ENCODE results near the gene SPTBN2.

DNA sequence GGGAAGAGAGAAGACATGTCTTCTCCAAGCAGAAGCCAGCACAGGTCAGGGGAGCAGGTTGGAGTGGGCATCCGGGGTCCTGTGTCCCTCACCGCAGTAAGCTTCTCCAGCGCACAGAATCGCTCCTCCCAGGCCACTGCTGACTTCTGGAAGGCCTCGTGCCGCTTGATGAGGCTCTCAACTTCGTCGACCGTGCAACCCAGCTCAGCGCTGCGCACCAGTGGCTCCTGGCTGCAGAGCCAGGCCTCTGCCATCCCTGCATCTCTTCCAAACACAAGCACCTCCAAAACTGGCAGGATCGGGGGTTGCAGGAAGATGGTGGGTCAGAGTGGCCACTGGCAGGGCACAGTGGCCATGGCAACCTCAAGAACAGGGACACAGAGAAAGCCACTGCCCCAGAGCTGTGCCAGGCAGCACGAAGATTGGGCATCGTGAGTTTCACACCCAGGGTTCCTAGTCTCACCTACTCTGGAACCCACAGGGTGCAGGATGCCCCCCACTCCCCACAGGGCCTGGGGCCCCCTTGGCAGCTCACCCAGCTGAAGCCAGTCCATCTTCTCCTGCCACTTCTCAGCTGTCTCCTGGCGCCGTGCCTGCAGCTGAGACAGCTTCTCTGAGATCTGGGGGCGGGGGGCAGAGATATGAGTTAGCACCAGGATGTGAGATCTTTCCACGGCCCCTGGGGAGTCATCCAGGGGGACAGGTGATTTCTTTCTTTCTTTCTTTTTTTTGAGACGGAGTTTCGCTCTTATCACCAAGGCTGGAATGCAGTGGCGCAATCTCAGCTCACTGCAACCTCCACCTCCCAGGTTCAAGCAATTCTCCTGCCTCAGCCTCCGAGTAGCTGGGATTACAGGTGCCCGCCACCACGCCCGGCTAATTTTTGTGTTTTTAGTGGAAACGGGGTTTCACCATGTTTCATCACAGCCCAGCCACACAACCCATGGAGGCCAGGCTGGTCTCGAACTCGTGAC, 40.2 kb downstream of the SPTBN2 start:
- no peak for TF ChIP-seq POLR2A (IDR thresholded peaks at IDR 0.05; ENCODE audit: control extremely low read depth in 1 of 2, low read depth in 2 of 2, low read length in 2 of 2)
- no peak for TF ChIP-seq POLR2AphosphoS5 (IDR thresholded peaks at IDR 0.05; ENCODE audit: low read depth, low read length)
- TF ChIP-seq, protein P1, sequence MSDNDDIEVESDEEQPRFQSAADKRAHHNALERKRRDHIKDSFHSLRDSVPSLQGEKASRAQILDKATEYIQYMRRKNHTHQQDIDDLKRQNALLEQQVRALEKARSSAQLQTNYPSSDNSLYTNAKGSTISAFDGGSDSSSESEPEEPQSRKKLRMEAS (IDR thresholded peaks at IDR 0.05) = no peak
- no peak for TF ChIP-seq CHD1 (IDR thresholded peaks at IDR 0.05; ENCODE audit: low read depth, low read length)
- TF ChIP-seq, protein P2, sequence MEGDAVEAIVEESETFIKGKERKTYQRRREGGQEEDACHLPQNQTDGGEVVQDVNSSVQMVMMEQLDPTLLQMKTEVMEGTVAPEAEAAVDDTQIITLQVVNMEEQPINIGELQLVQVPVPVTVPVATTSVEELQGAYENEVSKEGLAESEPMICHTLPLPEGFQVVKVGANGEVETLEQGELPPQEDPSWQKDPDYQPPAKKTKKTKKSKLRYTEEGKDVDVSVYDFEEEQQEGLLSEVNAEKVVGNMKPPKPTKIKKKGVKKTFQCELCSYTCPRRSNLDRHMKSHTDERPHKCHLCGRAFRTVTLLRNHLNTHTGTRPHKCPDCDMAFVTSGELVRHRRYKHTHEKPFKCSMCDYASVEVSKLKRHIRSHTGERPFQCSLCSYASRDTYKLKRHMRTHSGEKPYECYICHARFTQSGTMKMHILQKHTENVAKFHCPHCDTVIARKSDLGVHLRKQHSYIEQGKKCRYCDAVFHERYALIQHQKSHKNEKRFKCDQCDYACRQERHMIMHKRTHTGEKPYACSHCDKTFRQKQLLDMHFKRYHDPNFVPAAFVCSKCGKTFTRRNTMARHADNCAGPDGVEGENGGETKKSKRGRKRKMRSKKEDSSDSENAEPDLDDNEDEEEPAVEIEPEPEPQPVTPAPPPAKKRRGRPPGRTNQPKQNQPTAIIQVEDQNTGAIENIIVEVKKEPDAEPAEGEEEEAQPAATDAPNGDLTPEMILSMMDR (IDR thresholded peaks at IDR 0.05; ENCODE audit: control extremely low read depth in 1 of 3, insufficient read depth in 1 of 3, low read depth in 1 of 3, low read length in 3 of 3) = no peak
- TF ChIP-seq SIX5 (IDR thresholded peaks at IDR 0.05; ENCODE audit: low read depth, low read length) = no peak
- no peak for TF ChIP-seq SUZ12 (IDR thresholded peaks at IDR 0.05; ENCODE audit: low read length)
- no peak for TF ChIP-seq RAD21 (IDR thresholded peaks at IDR 0.05 in 1 of 2, conservative IDR thresholded peaks at IDR 0.05 in 1 of 2; ENCODE audit: low read depth in 2 of 2, low read length in 2 of 2)
- TF ChIP-seq BCL11A (IDR thresholded peaks at IDR 0.05; ENCODE audit: low read depth in 2 of 2, low read length in 2 of 2) = no peak
- TF ChIP-seq CREB1 (IDR thresholded peaks at IDR 0.05) = no peak

Measured in H1 (cell line).